CD4-positive, alpha-beta T cell treated with Interleukin-15 for 1 hour (primary cell): ENCODE measurements around the gene RAPGEF3.

Source experiments
- DNase-seq: peaks from one replicate; pipeline ENCODE4 v3.0.0-alpha.2; 2020

Gene RAPGEF3

DNA sequence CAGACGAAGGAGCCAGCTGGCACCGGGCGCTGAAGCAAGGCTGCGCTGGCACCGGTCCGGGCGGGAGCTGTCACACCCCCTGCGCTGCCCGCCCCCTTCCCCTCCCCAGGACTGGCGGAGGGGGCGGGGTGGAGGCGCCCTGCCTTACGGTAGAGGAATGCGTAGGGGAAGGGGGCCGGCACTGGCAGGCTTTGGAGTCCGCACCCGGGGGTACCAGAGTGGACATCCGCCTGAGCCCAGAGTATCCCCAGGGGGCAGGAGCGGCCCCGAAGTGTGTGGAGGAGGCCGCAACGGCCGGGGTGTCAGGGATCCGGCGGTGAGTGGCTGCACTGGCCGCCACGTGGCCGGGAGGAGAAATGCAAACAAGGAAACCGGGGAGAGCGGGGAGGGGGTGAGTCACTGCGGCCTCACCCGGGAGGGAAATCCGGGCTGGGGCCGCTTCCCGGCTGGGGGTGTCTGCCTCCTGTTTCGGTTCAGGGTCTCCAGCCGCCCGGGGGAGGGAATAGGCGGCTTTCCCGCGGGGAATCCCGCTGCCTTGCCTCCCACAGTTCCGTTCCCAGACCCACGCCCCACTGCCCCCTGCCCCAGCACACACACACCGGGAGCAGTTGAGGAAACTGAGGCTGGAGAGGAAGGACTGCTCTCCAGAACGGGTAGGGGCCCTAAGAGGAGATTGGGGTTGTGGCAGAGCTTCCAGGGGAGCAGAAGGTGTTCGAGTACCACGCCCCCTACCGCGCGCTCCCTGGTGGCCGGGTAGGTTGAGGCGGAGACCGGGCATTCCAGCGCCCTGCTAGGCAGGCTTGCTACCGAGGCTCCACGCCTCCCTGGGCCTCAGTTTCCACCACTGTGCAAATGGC, at the start of gene RAPGEF3:
RAPGEF3 (minus strand) TSS at position 47 of the 857 bp plus-strand sequence. CDS start 324 bp downstream, outside the sequence.
- DNase-seq = peak; percentile 78

- DNase-seq = peak; percentile 93
These were observed 49.4 kb upstream of the RAPGEF3 start for GRCh38 chr12:47808050-47808449.

DNA sequence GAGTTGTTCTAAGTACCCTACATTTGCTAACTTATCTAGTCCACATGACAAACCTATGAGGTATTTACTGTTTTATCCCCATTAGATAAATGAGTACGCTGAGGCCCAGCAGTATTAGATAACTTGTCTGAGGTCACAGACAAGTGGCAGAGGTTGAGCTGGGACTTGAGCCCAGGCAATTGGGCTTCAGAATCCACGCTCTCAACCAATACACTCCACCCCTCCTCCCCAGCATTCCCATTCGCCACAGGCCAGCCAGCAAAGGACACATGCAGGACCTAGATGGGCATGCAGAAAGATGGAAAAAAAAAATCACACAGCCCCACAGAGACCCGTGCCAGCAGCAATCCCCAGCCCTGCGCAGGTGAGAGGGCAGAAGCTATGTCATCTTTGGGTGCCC, 48.7 kb upstream of the RAPGEF3 start:
- no peak for DNase-seq

- no peak for DNase-seq
These were observed 46.7 kb upstream of the RAPGEF3 start for GRCh38 chr12:47805417-47805816.

DNA sequence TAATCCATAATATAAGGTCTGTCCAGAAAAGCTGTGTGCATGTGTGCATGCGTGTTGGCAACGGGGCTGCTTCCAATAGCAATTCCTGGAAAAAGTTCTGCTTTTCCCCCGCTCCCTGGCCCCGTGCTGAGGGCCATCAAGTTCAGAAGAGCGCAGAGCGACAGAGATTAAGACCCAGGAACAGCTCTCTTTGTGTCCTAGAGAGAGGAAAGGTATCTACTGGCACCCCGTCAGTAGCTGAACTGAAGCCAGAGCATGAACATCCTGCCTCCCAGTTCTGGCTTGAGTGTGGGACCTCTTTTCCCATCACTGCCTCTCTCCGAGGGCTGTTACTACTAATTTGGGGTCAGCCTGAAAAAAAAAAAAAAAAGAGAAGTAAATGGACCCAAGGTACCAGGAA, 45.5 kb upstream of the RAPGEF3 start:
- no peak for DNase-seq

DNA sequence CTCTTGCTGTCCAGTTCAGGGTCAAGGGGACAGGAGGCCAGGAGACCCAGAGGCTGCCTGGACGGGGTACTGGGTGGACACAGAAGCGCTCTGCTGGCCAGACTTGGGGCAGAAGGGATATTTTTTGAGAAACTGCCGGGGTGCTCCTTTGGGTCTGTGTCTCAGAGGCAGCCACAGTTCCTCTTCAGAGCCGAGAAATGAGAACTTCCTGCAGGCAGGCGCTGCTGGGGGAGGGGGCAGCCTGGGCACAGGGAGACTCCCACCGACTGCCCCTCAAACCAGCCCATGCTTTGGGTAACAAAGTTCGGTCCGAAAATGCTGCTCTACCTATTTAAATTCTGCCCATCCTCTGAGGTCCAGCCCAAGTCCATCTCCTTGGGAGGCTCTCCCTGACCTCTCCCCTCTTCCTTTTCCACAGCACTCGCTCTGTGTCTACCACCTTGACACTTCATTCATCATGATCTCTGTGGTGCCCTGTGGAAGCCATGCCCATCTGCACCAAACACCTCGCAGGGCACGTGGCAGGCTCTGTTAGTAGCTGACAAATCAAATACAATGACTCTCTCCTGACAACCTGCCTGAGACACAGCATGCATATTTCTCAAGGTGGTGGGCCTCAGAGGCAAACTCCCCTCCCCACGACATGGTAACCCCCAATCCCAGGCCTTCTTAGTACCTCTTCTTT, 44.7 kb upstream of the RAPGEF3 start:
- DNase-seq = no peak

- no peak for DNase-seq
These were observed 43.6 kb upstream of the RAPGEF3 start for GRCh38 chr12:47802312-47802711.

DNA sequence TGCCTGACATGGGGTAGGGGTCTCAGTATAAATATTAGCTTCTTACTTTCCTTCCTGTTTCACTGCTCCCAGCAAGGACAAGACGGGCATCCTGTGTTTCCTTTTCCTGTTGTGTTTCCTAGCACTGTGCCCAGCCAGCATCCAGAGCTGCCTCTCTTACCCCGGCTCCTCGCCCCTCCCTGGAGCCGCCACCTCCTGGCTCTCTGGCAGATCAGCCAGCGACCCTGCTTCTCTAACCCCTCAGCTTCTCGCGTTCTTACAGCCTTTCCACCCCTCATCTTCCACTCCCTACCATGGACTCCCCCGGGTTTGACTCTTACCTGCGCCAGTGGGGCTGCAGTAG, 43.2 kb upstream of the RAPGEF3 start:
- no peak for DNase-seq

GRCh38 chr12:47801170-47801903, 42.7 kb upstream of the RAPGEF3 start:
- DNase-seq = peak; percentile 39

- no peak for DNase-seq
These were observed 41.9 kb upstream of the RAPGEF3 start for GRCh38 chr12:47800582-47800981.

DNA sequence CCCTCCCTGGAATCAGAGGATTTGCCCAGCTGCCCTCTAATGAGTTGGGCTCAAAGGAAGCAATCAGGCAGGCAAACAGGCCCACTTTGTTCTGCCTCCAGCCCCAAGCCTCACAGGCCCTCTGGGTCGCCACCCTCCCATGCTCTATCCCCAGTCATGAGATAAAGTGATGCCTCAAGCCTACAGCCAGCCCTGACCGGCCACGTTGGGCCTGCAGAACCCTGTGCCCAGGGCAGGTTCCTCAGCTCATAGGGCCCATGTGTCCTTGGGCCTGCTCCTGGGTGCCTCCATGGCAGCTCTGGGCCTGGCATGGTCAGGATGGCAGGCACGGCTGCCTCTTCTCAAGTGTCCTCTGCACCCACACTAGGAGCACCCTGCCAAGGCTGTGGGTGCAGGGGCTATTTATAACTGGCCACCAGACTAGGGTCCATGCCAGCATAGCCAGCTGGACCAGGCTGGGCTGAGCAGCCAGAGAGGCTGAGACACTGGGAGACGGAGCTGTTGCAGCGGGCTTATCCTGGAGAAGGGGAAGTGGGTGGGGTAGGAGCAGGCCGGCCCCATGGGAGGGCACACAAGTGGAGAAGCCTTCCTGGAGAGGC, 40.8 kb upstream of the RAPGEF3 start:
- DNase-seq = no peak

DNA sequence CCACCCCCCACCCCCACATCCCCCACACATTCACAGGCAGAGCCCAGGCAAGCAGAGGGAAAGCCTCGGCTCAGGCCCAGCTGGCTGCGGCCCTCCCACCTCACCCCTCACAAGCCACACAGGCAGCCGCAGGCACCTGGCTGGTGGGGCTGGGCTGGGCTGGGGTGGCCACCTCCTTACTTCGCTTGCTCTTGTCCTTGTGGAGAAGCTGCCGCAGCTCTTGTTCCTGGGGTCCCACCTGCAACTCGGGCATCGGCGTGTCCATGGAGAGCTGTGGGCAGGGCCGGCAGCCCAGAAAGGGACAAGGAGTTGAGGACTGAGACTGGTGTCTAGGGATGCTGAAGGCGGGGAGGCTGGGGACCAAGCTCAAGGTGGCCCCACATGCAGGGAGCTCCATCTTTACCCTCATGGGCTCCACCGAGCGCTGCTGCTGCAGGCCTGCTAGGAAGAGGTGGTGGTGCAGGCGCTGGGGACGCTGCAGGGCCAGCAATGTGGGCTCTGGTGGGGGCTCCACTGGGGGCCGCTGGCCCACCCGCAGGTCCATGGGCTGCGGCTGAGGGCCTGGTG, 39.8 kb upstream of the RAPGEF3 start:
- no peak for DNase-seq

DNA sequence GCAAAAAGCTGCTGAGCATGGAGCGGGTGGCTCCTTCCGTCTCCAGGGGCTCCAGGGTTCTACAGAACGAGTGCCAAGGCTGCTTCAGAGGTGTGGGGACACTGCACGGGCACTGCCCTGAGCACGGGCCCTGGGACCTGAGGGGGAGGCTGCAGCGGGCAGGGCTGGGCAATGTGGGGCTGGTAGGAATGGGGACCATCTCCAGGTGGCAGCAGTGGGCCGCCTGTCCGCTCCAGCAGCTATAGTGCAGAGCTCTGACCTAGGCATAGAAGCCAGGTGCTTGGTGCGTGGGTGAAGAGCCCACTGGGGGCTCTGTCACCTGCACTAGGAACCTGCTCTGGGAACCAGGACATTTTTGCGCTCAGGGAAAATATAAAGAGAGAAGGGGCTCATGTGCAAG, 38.8 kb upstream of the RAPGEF3 start:
- peak; percentile 53 for DNase-seq

- no peak for DNase-seq
These were observed 37.2 kb upstream of the RAPGEF3 start for GRCh38 chr12:47795814-47796411.

- no peak for DNase-seq
These were observed 36.6 kb upstream of the RAPGEF3 start for GRCh38 chr12:47795121-47795813.

GRCh38 chr12:47794679-47795078, 36.0 kb upstream of the RAPGEF3 start:
- DNase-seq = no peak

GRCh38 chr12:47793015-47793681, 34.5 kb upstream of the RAPGEF3 start:
- DNase-seq = no peak

DNA sequence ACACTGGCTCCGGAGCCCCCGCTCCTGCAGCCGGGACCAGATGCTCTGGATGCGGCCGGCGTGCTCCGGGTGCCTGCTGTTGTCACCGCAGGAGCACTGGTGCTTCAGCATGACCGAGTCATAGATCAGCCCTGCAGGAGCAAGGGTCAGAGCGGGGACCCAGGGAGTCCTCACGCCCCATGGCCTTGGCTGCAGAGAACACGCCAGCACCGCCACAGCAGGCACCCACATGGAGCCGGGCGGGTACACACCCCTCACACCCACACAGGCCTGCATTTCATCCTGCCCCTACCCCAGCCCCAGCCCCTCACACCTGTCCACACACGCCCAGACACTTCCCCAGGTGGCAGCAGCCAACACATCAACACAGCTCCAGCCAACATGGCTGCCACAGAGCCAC, 33.2 kb upstream of the RAPGEF3 start:
- DNase-seq = no peak

DNA sequence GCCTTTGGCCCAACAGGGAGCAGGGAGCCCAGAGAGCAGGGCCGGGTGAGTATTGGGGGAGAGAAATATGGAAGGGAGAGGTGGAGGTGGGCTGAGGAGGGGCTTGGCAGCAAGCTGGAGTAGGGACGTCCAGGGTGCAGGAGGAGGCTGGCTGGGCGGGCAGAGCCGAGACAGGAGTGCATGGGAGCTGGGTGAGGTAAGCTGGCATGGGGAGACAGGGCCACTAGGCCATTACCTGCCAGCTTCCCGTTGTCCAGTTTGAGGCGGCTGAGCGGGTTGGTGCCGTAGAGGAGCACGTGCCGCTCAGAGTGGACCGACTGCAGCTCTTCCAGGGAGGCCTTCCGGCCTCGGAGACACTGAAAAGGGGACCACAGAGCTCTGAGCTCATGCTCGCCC, 32.7 kb upstream of the RAPGEF3 start:
- no peak for DNase-seq

- DNase-seq = no peak
These were observed 32.1 kb upstream of the RAPGEF3 start for GRCh38 chr12:47790676-47791350.
